H9 (cell line): ENCODE data around the gene CADPS. TPM values are rescaled to one million over a fixed set of nuclear protein-coding genes. Genes with fewer than 3 reads are reported as not detected.

Experiments used
- DNase-seq: peaks from one replicate; pipeline ENCODE4 v3.0.0-alpha.2; 2017
- H2AFZ ChIP-seq: one replicate; pipeline ENCODE4 v1.6.1; 2013; ENCODE audit warnings: mild to moderate bottlenecking, low read length, control low read depth, moderate library complexity
- H2AK5ac ChIP-seq: 2 replicates; pipeline ENCODE4 v1.6.1; 2013; ENCODE audit warnings: low read length, control low read depth, mixed read lengths; ENCODE audit not compliant: insufficient read length
- H2BK120ac ChIP-seq: one replicate; pipeline ENCODE4 v1.6.1; 2013; ENCODE audit warnings: low read depth, mild to moderate bottlenecking, low read length, control low read depth, inconsistent platforms; ENCODE audit not compliant: poor library complexity, severe bottlenecking
- H2BK12ac ChIP-seq: 2 replicates; pipeline ENCODE4 v1.6.1; 2013; ENCODE audit warnings: low read length, control low read depth, mixed read lengths, low read depth; ENCODE audit not compliant: insufficient read length
- H2BK15ac ChIP-seq: 2 replicates; pipeline ENCODE4 v1.6.1; 2013; ENCODE audit warnings: low read depth, low read length, control low read depth
- H2BK20ac ChIP-seq: one replicate; pipeline ENCODE4 v1.6.1; 2013; ENCODE audit warnings: low read depth, mild to moderate bottlenecking, low read length, control low read depth, inconsistent platforms; ENCODE audit not compliant: poor library complexity, severe bottlenecking
- H2BK5ac ChIP-seq: 2 replicates; pipeline ENCODE4 v1.6.1; 2013; ENCODE audit warnings: low read length, control low read depth, mixed read lengths; ENCODE audit not compliant: insufficient read length
- H3K14ac ChIP-seq: 2 replicates; pipeline ENCODE4 v1.6.1; 2013; ENCODE audit warnings: low read length, control low read depth; ENCODE audit not compliant: insufficient read depth
- H3K18ac ChIP-seq: 2 replicates; pipeline ENCODE4 v1.6.1; 2013; ENCODE audit warnings: low read depth, mild to moderate bottlenecking, mixed read lengths, low read length, control low read depth; ENCODE audit not compliant: insufficient read length
- H3K23ac ChIP-seq: 2 replicates; pipeline ENCODE4 v1.6.1; 2013; ENCODE audit warnings: low read length, control low read depth, mixed read lengths, low read depth; ENCODE audit not compliant: insufficient read length
- H3K23me2 ChIP-seq: 2 replicates; pipeline ENCODE4 v1.6.1; 2013; ENCODE audit warnings: low read depth, mild to moderate bottlenecking, mixed read lengths, low read length, control low read depth; ENCODE audit not compliant: insufficient read length, poor library complexity, severe bottlenecking
- H3K27ac ChIP-seq: 2 replicates; pipeline ENCODE4 v1.5.1; 2013; ENCODE audit warnings: low read length, control low read depth, mixed read lengths, low read depth; ENCODE audit not compliant: insufficient read length
- H3K27me3 ChIP-seq: 2 replicates; pipeline ENCODE4 v1.6.1; 2013; ENCODE audit warnings: low read length, control low read depth, inconsistent platforms; ENCODE audit not compliant: insufficient read depth
- H3K4ac ChIP-seq: 2 replicates; pipeline ENCODE4 v1.6.1; 2013; ENCODE audit warnings: low read depth, mild to moderate bottlenecking, control low read depth, inconsistent platforms, low read length, moderate library complexity
- H3K4me1 ChIP-seq: 2 replicates; pipeline ENCODE4 v1.6.1; 2013; ENCODE audit warnings: low read length, control low read depth, inconsistent platforms; ENCODE audit not compliant: insufficient read depth
- H3K4me2 ChIP-seq: 2 replicates; pipeline ENCODE4 v1.6.1; 2013; ENCODE audit warnings: low read length, control low read depth, mixed read lengths; ENCODE audit not compliant: insufficient read length, insufficient read depth
- H3K56ac ChIP-seq: 2 replicates; pipeline ENCODE4 v1.6.1; 2013; ENCODE audit warnings: low read depth, mild to moderate bottlenecking, mixed read lengths, low read length, control low read depth; ENCODE audit not compliant: insufficient read length
- H3K79me1 ChIP-seq: 2 replicates; pipeline ENCODE4 v1.6.1; 2013; ENCODE audit warnings: low read depth, mild to moderate bottlenecking, moderate library complexity, low read length, control low read depth, inconsistent platforms; ENCODE audit not compliant: insufficient read depth, poor library complexity, severe bottlenecking
- H3K79me2 ChIP-seq: 2 replicates; pipeline ENCODE4 v1.6.1; 2013; ENCODE audit warnings: low read length, control low read depth, inconsistent platforms; ENCODE audit not compliant: insufficient read depth
- H3K9ac ChIP-seq: 2 replicates; pipeline ENCODE4 v1.6.1; 2013; ENCODE audit warnings: low read length, control low read depth, mixed read lengths; ENCODE audit not compliant: insufficient read length; ENCODE audit errors: extremely low read depth
- H3K9me3 ChIP-seq: one replicate; pipeline ENCODE4 v1.6.1; 2013; ENCODE audit warnings: low read depth, low read length, inconsistent platforms; ENCODE audit not compliant: control insufficient read depth
- H3T11ph ChIP-seq: one replicate; pipeline ENCODE4 v1.6.1; 2013; ENCODE audit warnings: mild to moderate bottlenecking, low read length, control low read depth, inconsistent platforms
- H4K20me1 ChIP-seq: one replicate; pipeline ENCODE4 v1.6.1; 2013; ENCODE audit not compliant: control insufficient read depth, insufficient read length, insufficient read depth
- H4K5ac ChIP-seq: 2 replicates; pipeline ENCODE4 v1.6.1; 2013; ENCODE audit warnings: low read depth, mild to moderate bottlenecking, mixed read lengths, low read length, control low read depth; ENCODE audit not compliant: insufficient read length
- H4K8ac ChIP-seq: replicated peaks from 2 replicates; pipeline ENCODE4 v1.6.1; 2013; ENCODE audit warnings: low read length, control low read depth, mixed read lengths, low read depth; ENCODE audit not compliant: insufficient read length
- H4K91ac ChIP-seq: 2 replicates; pipeline ENCODE4 v1.6.1; 2013; ENCODE audit warnings: low read depth, mild to moderate bottlenecking, moderate library complexity, mixed read lengths, low read length, control low read depth; ENCODE audit not compliant: insufficient read length
- H3K27ac Mint-ChIP-seq, 3 experiments: 2 replicates in 2 of 3; 3 replicates in 1 of 3; pipeline ENCODE4 v1.8.0; 2020 to 2021; ENCODE audit warnings: mixed read lengths in 3 of 3, mild to moderate bottlenecking in 1 of 3, moderate library complexity in 1 of 3
- H3K27me3 Mint-ChIP-seq: 2 replicates; pipeline ENCODE4 v1.8.0; 2021; ENCODE audit warnings: low read depth, mild to moderate bottlenecking, moderate library complexity, mixed read lengths
- H3K36me3 Mint-ChIP-seq, 3 experiments: 2 replicates in 2 of 3; 3 replicates in 1 of 3; pipeline ENCODE4 v1.8.0; 2020 to 2021; ENCODE audit warnings: low read depth in 3 of 3, mixed read lengths in 3 of 3; ENCODE audit not compliant: insufficient read depth in 1 of 3
- H3K4me1 Mint-ChIP-seq, 2 experiments: 2 replicates each; pipeline ENCODE4 v1.8.0; 2020; ENCODE audit warnings: mixed read lengths in 2 of 2
- H3K4me3 Mint-ChIP-seq, 2 experiments: 2 replicates in 1 of 2; 3 replicates in 1 of 2; pipeline ENCODE4 v1.8.0; 2020 to 2021; ENCODE audit warnings: mild to moderate bottlenecking in 2 of 2, mixed read lengths in 2 of 2, moderate library complexity in 1 of 2
- H3K9me3 Mint-ChIP-seq, 2 experiments: 2 replicates in 1 of 2; 3 replicates in 1 of 2; pipeline ENCODE4 v1.8.0; 2020; ENCODE audit warnings: mild to moderate bottlenecking in 2 of 2, mixed read lengths in 2 of 2, moderate library complexity in 1 of 2
- CTCF ChIP-seq: fragments of 200-600 bp; sonication (generic); conservative IDR thresholded peaks from 3 replicates; pipeline ENCODE4 v1.8.0; 2021; ENCODE audit warnings: antibody characterized with exemption, mild to moderate bottlenecking
- WGBS: extraction: QIAGEN DNeasy Blood & Tissue Kit; methylation state at CpG from one replicate; pipeline ENCODE4 v1.1.7; 2013; ENCODE audit warnings: missing lambda C conversion rate, low lambda C conversion rate, mixed read lengths; ENCODE audit not compliant: insufficient read length; ENCODE audit errors: extremely low coverage; 5-methylcytosine and 5-hydroxymethylcytosine counted together
- total RNA-seq: library from RNA; stranded (reverse); gene quantifications from 2 replicates; pipeline ENCODE4 v1.2.1, GENCODE V29; 2021

The CADPS gene
- total RNA-seq, 1 experiment from 2014 or later, result 6.6 TPM

GRCh38 chr3:62824965-62825592 lies 50.1 kb downstream of the CADPS start:
- no peaks in the 10 kb centered on the region for H3K27me3 ChIP-seq
- H3K79me1 ChIP-seq, result no peaks in the 10 kb centered on the region
- peaks cover 4 to 9% of the 10 kb centered on the region in 2 experiments; a peak in 3 of 4 replicates for H3K4me1 Mint-ChIP-seq
- no peaks in the 10 kb centered on the region for H3K27me3 Mint-ChIP-seq
- H3K79me2 ChIP-seq, result no peaks in the 10 kb centered on the region
- H4K20me1 ChIP-seq, result no peaks in the 10 kb centered on the region
- H2AK5ac ChIP-seq, result no peak overlapping the region
- H2BK5ac ChIP-seq, result no peak overlapping the region
- no peak overlapping the region for H3K27ac ChIP-seq
- H4K8ac ChIP-seq, result no peak overlapping the region
- no peak overlapping the region for H4K5ac ChIP-seq
- H3K4me2 ChIP-seq, result no peak overlapping the region
- DNase-seq, result no peak
- H3T11ph ChIP-seq, result no peak overlapping the region
- H2BK15ac ChIP-seq, result no peak overlapping the region
- H3K36me3 Mint-ChIP-seq, result no peaks in the 10 kb centered on the region
- no peaks in the 10 kb centered on the region; the same call in 1 of the 2 replicates for H3K4me1 ChIP-seq
- H3K56ac ChIP-seq, result no peak overlapping the region
- no peak overlapping the region for H3K18ac ChIP-seq
- TF ChIP-seq CTCF, result no peak
- no peak overlapping the region for H2BK20ac ChIP-seq
- no peak overlapping the region for H3K9ac ChIP-seq
- H3K23ac ChIP-seq, result no peak overlapping the region
- no peak overlapping the region for H2BK12ac ChIP-seq
- H3K14ac ChIP-seq, result no peak overlapping the region
- H3K9me3 Mint-ChIP-seq, result no peaks in the 10 kb centered on the region
- WGBS, result no CpG with 5 or more reads among the region's 6 CpGs
- no peak overlapping the region for H3K4ac ChIP-seq
- H3K27ac Mint-ChIP-seq, result no peak overlapping the region
- H3K4me3 Mint-ChIP-seq, result no peak overlapping the region
- no peak overlapping the region for H2BK120ac ChIP-seq
- no peak overlapping the region for H4K91ac ChIP-seq
- no peaks in the 10 kb centered on the region for H3K23me2 ChIP-seq
- H2AFZ ChIP-seq, result no peak overlapping the region
- H3K9me3 ChIP-seq, result no peaks in the 10 kb centered on the region
